Ecto neural progenitor cell (in vitro differentiated cells): ENCODE measurements around the gene ADRA1B.

ENCODE experiments used
- DNase-seq: peaks from one replicate; pipeline ENCODE4 v3.0.0-alpha.2; 2018; ENCODE audit warnings: low spot score

ADRA1B gene

GRCh38 chr5:160018945-160019625 is 102.8 kb downstream of the ADRA1B start:
- no peak for DNase-seq

- no peak for DNase-seq
Measured at GRCh38 chr5:160020266-160020770, 104.0 kb downstream of the ADRA1B start.

GRCh38 chr5:160020964-160021363 is 104.7 kb downstream of the ADRA1B start:
- no peak for DNase-seq

- peak; percentile 52 for DNase-seq
Measured at GRCh38 chr5:160021831-160022446, 105.7 kb downstream of the ADRA1B start.
